GM18507 (cell line): Measurements from ENCODE around the gene HGS.

Source experiments
- DNase-seq: peaks from one replicate; pipeline ENCODE4 v3.0.0; 2011; ENCODE audit warnings: low read depth; ENCODE audit not compliant: insufficient read length; ENCODE audit errors: extremely low spot score
- FAIRE-seq: peaks from 2 replicates; lab custom pipeline; 2011; peaks lifted over from hg19 to GRCh38; lab: Jason Lieb, UNC

The HGS gene

GRCh38 chr17:81700353-81701287 lies 16.8 kb downstream of the HGS start:
- FAIRE-seq (no peak), DNase-seq (no peak)

- FAIRE-seq, result no peak
- no peak for DNase-seq
Measured at GRCh38 chr17:81701288-81702071, 17.7 kb downstream of the HGS start.

GRCh38 chr17:81702934-81703746 lies 19.3 kb downstream of the HGS start, which contains the start of gene MRPL12:
MRPL12 (plus strand) TSS chr17:81703367; CDS start chr17:81703502, 135 bp downstream.
- DNase-seq (peak; percentile 97), FAIRE-seq (peak; percentile 94)

GRCh38 chr17:81703747-81704654 lies 20.2 kb downstream of the HGS start:
- FAIRE-seq, result no peak
- no peak for DNase-seq

- no peak for FAIRE-seq
- no peak for DNase-seq
Measured at GRCh38 chr17:81705518-81706231, 21.9 kb downstream of the HGS start.

- no peak for FAIRE-seq
- no peak for DNase-seq
Measured at GRCh38 chr17:81706232-81706611, 22.4 kb downstream of the HGS start.

- FAIRE-seq, result no peak
Measured at GRCh38 chr17:81706757-81707624, 23.2 kb downstream of the HGS start.

GRCh38 chr17:81707725-81708646 lies 24.2 kb downstream of the HGS start:
- no peak for FAIRE-seq
- no peak for DNase-seq

More at GRCh38 chr17:81706757-81707624, 23.2 kb downstream of the HGS start:
- no peak for DNase-seq

GRCh38 chr17:81708739-81709185 lies 25.0 kb downstream of the HGS start:
- FAIRE-seq, result no peak
- no peak for DNase-seq

GRCh38 chr17:81710514-81711308 lies 26.9 kb downstream of the HGS start:
- DNase-seq (no peak), FAIRE-seq (no peak)

- DNase-seq (peak; percentile 88), FAIRE-seq (no peak)
Measured at GRCh38 chr17:81711814-81712467, 28.1 kb downstream of the HGS start, which contains the start of gene SLC25A10. SLC25A10 (plus strand) TSS chr17:81712284; CDS start chr17:81712427, 143 bp downstream.

GRCh38 chr17:81712468-81713003 lies 28.7 kb downstream of the HGS start:
- no peak for FAIRE-seq
- no peak for DNase-seq

- FAIRE-seq, result no peak
- DNase-seq, result no peak
Measured at GRCh38 chr17:81713004-81713555, 29.3 kb downstream of the HGS start.
